GM10266 (cell line): ENCODE results near the gene UVRAG.

Experiments
- DNase-seq: peaks from one replicate; pipeline ENCODE4 v3.0.0; 2012; ENCODE audit errors: extremely low spot score
- CTCF ChIP-seq: IDR thresholded peaks from 2 replicates; pipeline ENCODE4 v1.5.1; 2012; ENCODE audit warnings: mild to moderate bottlenecking, low read depth; ENCODE audit not compliant: control insufficient read depth, insufficient read depth; ENCODE audit errors: missing control alignments

UVRAG gene

GRCh38 chr11:76148231-76148630 lies 333.2 kb downstream of the UVRAG start:
- no peak for DNase-seq
- TF ChIP-seq CTCF: no peak

- no peak for DNase-seq
- no peak for TF ChIP-seq CTCF
Measured at GRCh38 chr11:76148941-76149613, 334.1 kb downstream of the UVRAG start.

DNA sequence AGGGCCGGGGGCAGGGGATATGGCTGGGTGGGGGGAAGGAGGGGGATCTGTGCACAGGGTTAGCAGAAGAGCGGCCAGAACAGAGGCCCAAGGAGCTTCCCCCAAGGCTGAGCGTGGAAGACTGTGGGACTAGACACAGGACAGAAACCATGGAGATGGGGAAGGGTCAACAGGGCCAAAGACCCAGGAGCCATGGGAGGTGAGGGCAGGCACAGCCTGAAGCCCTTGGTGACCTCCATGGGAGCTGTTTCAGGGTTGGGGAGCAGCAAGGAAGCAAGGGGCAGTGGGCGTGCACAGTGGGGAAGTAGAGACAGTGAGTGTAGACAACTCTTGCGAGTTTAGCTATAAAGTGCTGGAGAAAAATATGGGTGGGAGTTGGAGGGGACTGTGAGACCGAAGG lies 334.7 kb downstream of the UVRAG start:
- no peak for DNase-seq
- no peak for TF ChIP-seq CTCF

DNA sequence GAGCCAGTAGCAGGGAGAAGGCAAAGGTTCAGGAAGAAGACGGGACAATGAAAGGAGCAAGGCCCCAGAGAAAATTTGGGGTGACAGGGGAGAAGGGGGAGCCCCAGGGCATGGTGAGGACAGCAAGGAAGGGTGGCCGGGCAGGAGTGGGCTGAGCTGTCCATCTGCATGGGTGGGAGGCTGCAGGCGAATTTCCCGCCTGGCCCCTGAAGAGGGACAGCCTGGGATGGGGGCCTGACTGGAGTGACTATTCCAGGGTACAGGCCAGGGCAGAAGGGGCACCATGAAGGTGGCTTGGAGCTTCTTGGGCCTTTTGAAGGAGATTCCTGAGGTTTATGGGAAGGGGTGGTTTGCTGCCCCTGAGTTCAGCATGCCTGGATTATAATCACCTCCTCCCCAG lies 335.1 kb downstream of the UVRAG start:
- DNase-seq: no peak
- TF ChIP-seq CTCF: no peak

GRCh38 chr11:76151556-76152085 lies 336.6 kb downstream of the UVRAG start:
- no peak for DNase-seq
- TF ChIP-seq CTCF: no peak

DNA sequence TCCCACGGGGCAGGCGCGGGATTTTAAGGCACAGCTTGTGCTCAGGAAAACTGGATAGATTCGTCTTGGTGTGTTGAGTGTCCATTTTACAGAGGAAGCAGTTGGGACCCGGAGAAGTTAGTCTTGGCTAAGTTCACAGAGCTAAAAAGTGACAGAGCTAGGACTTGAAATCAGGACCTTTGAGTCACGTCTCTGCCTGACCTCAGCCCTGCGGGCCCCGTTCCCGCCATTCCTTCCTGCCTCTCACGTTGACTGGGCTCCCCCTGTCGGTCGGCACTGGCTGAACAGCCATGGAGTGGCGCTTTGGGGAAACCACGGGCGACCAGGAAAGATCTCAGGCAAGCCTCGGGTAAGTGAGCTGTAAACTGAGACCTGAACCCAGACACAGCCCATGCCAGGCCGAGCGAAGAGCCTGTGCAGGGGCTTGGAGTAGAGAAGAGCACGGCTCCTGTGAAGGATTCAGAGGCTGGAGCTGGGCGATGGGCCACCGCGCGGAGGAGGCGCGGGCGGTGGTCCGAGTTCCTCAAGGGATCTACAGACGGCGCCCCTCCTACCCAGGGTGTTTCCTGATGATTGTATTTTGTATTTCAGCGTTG lies 337.2 kb downstream of the UVRAG start:
- peak; percentile 98 for TF ChIP-seq CTCF
- DNase-seq: peak; percentile 86
